LNCAP (cell line): Measurements from ENCODE around the gene LRRC23.

Source experiments
- TF ChIP-seq, protein P1 (sequence below): fragments of 450-650 bp; IDR thresholded peaks from 2 replicates; pipeline ENCODE4 v1.5.1; 2017; ENCODE audit warnings: mild to moderate bottlenecking

The LRRC23 gene

DNA sequence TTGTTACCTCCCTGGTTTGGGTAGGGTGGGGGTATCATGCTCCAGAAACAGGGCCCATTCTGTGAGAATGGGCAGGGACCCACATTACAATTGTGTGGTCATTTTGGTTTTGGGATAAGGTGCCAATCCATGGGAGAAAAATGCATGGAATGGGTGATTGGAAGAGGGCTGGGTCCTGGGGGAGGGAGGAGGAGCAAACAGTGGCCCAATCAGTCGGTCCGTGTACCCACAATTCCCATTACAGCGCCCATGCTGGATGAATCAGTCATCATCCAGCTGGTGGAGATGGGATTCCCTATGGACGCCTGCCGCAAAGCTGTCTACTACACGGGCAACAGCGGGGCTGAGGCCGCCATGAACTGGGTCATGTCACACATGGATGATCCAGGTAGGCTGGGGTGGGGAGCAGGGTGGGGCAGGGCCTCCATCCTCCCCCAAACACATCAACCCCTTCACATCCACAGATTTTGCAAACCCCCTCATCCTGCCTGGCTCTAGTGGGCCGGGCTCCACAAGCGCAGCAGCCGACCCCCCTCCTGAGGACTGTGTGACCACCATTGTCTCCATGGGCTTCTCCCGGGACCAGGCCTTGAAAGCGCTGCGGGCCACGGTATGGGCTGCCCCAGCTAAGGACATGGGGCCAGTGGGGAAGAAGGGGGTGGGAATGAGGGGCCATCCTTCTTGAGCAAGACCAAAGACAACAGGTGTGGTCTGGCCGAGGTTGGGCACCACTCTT is 40.9 kb upstream of the LRRC23 start:
- TF ChIP-seq, protein P1, sequence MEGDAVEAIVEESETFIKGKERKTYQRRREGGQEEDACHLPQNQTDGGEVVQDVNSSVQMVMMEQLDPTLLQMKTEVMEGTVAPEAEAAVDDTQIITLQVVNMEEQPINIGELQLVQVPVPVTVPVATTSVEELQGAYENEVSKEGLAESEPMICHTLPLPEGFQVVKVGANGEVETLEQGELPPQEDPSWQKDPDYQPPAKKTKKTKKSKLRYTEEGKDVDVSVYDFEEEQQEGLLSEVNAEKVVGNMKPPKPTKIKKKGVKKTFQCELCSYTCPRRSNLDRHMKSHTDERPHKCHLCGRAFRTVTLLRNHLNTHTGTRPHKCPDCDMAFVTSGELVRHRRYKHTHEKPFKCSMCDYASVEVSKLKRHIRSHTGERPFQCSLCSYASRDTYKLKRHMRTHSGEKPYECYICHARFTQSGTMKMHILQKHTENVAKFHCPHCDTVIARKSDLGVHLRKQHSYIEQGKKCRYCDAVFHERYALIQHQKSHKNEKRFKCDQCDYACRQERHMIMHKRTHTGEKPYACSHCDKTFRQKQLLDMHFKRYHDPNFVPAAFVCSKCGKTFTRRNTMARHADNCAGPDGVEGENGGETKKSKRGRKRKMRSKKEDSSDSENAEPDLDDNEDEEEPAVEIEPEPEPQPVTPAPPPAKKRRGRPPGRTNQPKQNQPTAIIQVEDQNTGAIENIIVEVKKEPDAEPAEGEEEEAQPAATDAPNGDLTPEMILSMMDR: no peak

DNA sequence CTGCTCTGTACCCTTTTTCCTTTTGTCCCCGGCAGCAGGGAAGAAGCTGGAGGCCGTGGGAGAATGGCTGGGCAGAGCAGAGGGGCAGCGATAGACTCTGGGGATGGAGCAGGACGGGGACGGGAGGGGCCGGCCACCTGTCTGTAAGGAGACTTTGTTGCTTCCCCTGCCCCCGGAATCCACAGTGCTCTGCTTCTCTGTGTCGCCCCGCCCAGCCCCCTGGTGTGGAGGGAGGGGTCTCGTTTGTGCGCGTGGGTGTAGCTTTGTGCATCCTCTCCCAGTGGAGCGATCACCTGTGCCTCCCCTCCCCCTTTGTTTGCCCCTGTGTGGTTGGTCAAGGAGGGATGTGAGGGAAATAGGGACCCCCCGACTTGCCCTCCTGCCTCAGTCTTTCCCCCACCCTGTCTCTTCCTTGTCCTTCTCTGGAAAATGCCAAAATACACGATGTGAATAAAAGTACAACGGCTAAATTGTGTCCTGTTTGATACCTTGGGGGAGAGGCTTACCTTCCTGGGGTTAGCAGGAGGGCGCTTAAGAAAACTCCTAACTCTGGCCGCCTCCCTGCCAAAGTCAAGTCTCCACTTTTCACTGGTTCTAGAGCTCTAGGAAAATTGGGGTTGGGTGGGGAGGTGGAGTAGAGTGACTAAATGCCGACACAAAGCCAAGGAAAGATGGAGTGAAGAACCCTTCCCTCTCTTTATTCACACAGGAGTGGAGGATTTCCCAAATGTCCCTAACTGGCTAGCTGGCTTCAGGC is 38.3 kb upstream of the LRRC23 start:
- TF ChIP-seq, protein P1: no peak

DNA sequence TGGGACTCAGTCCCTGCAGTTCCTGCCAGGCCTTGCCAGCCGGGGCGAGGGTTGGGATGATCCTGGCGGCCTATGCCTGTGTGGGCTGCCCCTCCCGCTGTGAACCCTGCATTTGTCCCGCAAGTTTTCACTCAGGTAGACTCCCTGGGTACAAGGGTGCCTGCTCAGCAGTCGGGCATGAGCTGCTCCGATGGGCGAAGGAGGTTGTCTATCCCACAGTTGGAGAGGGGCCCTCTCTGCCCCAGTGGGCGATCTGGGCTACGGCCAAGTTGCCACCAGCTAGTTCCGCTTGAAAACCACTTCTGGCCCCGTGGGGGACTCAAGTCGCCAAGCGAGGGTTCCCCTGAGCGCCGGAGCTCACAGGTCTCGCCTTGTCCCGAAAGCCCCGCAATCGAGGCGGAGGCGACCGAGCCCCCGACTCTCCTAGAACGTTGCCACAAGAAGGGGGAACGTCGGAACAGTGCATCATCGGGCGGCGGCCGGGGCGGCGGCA is 37.7 kb upstream of the LRRC23 start:
- TF ChIP-seq, protein P1: no peak

DNA sequence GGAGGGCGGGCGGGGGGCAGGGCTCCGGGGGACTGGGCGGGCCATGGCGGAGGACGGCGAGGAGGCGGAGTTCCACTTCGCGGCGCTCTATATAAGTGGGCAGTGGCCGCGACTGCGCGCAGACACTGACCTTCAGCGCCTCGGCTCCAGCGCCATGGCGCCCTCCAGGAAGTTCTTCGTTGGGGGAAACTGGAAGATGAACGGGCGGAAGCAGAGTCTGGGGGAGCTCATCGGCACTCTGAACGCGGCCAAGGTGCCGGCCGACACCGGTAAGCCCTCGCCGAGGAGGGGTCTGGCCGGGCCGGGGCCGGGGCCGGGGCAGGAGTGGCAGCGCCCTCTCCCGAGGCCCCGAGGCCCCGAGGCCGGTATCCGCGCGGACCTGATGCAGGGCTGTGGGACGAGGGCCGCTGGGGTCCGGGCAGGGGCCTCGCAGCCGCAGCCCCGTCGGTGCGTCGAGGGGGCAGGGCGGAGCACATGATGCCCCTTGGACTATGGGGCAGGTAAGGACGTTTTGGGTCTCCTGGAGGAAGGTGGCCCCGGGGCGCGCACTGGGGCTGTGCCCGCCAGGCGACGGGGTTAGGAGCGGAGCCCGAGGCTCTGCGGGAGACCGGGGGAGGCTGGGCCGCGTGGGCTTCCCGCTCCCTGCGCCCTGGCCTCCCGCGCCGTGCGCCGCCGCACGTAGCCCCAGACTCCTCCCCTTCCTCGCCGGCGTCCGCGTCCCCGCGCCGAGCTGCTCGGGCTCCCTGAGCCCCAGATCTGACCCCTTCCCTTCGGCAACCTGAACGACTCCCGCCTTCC is 37.0 kb upstream of the LRRC23 start, which contains the start of gene TPI1:
TSS of gene TPI1 (plus strand) at position 119 of the 798 bp plus-strand sequence. CDS start at position 155, 36 bp downstream.
- TF ChIP-seq, protein P1: 0 out of 2 replicates have a peak, but pooled peaks have one; percentile 17

DNA sequence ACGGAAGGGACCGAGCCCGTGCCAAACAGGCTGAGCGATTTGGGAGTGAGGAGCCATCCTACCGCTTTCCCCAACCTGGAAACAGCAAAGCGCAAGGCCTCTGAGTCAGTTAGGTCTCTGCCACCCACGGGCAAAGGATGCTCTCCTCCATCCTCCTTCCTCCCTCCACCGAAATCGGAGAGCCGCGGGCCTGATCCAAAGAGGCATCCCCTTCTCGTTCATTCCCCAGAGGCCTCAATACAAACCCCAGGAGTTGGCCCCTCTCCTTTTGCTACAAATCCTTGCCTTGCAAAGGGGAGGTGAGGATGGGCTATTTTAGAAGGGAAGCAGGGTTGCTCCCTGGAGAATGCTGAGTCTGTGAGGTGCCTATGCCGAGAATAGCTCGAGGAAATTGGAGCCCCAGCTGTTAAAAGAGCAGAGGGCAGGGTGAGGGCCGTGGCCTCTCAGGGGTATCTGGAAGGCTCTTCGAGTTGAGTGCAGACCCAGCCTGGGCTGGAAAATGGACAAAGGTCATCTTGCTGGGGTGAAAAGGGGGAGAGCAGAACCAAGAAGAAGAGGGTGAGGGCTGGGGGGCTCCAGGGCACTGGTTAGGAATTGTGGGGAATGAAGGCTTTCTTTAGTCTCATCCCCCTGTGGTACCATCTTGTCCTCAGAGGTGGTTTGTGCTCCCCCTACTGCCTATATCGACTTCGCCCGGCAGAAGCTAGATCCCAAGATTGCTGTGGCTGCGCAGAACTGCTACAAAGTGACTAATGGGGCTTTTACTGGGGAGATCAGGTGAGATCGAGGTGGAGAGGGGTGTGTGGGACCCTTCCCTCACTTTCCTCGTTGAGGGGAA is 36.2 kb upstream of the LRRC23 start:
- TF ChIP-seq, protein P1: no peak

DNA sequence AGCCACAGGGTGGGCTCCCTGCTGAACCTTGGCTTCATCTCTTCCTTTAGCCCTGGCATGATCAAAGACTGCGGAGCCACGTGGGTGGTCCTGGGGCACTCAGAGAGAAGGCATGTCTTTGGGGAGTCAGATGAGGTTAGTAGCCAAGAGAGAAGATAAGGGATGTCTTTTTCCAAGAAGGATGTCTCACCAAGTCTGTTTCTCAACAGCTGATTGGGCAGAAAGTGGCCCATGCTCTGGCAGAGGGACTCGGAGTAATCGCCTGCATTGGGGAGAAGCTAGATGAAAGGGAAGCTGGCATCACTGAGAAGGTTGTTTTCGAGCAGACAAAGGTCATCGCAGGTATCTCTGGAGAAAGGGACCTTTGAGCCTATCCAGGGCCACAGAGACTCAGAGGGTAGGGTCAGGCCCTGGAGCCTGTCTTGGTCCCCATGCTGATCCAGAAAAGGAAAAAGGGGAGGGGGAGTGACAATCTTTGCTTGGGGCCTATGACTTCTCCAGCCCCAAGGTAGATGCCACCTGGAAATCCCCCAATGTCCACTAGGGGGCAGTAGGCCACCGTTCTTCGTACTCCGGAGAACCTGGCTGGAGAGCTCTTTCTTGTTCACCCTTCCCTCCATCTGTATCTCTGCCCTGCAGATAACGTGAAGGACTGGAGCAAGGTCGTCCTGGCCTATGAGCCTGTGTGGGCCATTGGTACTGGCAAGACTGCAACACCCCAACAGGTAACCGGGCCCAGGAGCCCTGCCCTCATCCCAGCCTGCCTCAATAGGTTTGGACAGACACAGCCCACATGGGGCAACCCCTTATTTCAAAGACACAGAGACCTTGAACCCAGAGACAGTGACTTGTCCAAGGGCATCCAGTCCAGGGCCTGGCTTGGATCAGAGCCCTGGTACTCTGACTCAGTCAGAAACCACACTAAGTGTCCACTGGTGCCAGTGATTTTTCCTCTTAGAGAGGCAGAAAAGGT is 35.3 kb upstream of the LRRC23 start:
- TF ChIP-seq, protein P1: peak; percentile 91
